ENCODE measurements around the gene GKN2.
"Not testable (repeated sequence)": the region's sequence is repeated elsewhere in the genome, so short reads cannot be mapped to it uniquely, and the experiment has no call there.

The GKN2 gene

GRCh38 chr2:68901561-68901960 is 51.1 kb downstream of the GKN2 start:
- no peaks in the 10 kb centered on the region for H3K9me3 ChIP-seq (ENCODE audit: control insufficient read depth in 2 of 2, low read length in 2 of 2)
- H3K4me1 ChIP-seq (ENCODE audit: control insufficient read depth in 2 of 2, insufficient read depth in 2 of 2, low read length in 2 of 2) = no peaks in the 10 kb centered on the region
- H3K9ac ChIP-seq (ENCODE audit: low read depth in 1 of 2, low read length in 2 of 2) = no peak overlapping the region
- H3K27ac ChIP-seq (ENCODE audit: low read depth in 2 of 2, low read length in 2 of 2) = no peak overlapping the region
- H3K27me3 ChIP-seq (ENCODE audit: control insufficient read depth in 2 of 2, insufficient read depth in 2 of 2, low read length in 2 of 2) = no peaks in the 10 kb centered on the region
- no peak overlapping the region for H3K4me3 ChIP-seq (ENCODE audit: low read length in 2 of 2)
- H3K36me3 ChIP-seq (ENCODE audit: control insufficient read depth in 2 of 2, insufficient read depth in 2 of 2, low read length in 2 of 2) = no peaks in the 10 kb centered on the region

- Histone ChIP-seq H3K4me3 (ENCODE audit: low read length in 2 of 2) (no peak overlapping the region), H3K4me1 (ENCODE audit: control insufficient read depth in 2 of 2, insufficient read depth in 2 of 2, low read length in 2 of 2) (no peaks in the 10 kb centered on the region), H3K9ac (ENCODE audit: low read depth in 1 of 2, low read length in 2 of 2) (no peak overlapping the region), H3K9me3 (ENCODE audit: control insufficient read depth in 2 of 2, low read length in 2 of 2) (no peaks in the 10 kb centered on the region), H3K27me3 (ENCODE audit: control insufficient read depth in 2 of 2, insufficient read depth in 2 of 2, low read length in 2 of 2) (no peaks in the 10 kb centered on the region), H3K27ac (ENCODE audit: low read depth in 2 of 2, low read length in 2 of 2) (no peak overlapping the region), H3K36me3 (ENCODE audit: control insufficient read depth in 2 of 2, insufficient read depth in 2 of 2, low read length in 2 of 2) (no peaks in the 10 kb centered on the region)
These were observed 51.5 kb downstream of the GKN2 start for GRCh38 chr2:68901199-68901514.

- Histone ChIP-seq H3K36me3 (ENCODE audit: control insufficient read depth in 2 of 2, insufficient read depth in 2 of 2, low read length in 2 of 2) (no peaks in the 10 kb centered on the region), H3K4me3 (ENCODE audit: low read length in 2 of 2) (no peak overlapping the region), H3K27ac (ENCODE audit: low read depth in 2 of 2, low read length in 2 of 2) (no peak overlapping the region), H3K9me3 (ENCODE audit: control insufficient read depth in 2 of 2, low read length in 2 of 2) (no peaks in the 10 kb centered on the region), H3K27me3 (ENCODE audit: control insufficient read depth in 2 of 2, insufficient read depth in 2 of 2, low read length in 2 of 2) (no peaks in the 10 kb centered on the region), H3K4me1 (ENCODE audit: control insufficient read depth in 2 of 2, insufficient read depth in 2 of 2, low read length in 2 of 2) (no peaks in the 10 kb centered on the region), H3K9ac (ENCODE audit: low read depth in 1 of 2, low read length in 2 of 2) (no peak overlapping the region)
These were observed 52.0 kb downstream of the GKN2 start for GRCh38 chr2:68900496-68901198.

- not testable (repeated sequence) for H3K27ac ChIP-seq (ENCODE audit: low read depth in 2 of 2, low read length in 2 of 2); H3K9me3 ChIP-seq (ENCODE audit: control insufficient read depth in 2 of 2, low read length in 2 of 2); H3K9ac ChIP-seq (ENCODE audit: low read depth in 1 of 2, low read length in 2 of 2); H3K27me3 ChIP-seq (ENCODE audit: control insufficient read depth in 2 of 2, insufficient read depth in 2 of 2, low read length in 2 of 2); H3K4me1 ChIP-seq (ENCODE audit: control insufficient read depth in 2 of 2, insufficient read depth in 2 of 2, low read length in 2 of 2); H3K4me3 ChIP-seq (ENCODE audit: low read length in 2 of 2); H3K36me3 ChIP-seq (ENCODE audit: control insufficient read depth in 2 of 2, insufficient read depth in 2 of 2, low read length in 2 of 2)
These were observed 56.7 kb downstream of the GKN2 start for GRCh38 chr2:68895981-68896380.

Data from mucosa of rectum (tissue), 2 donors.